ENCODE data around the gene ZNF568. TPM values are rescaled to one million over a fixed set of nuclear protein-coding genes. Genes with fewer than 3 reads are reported as not detected.

ZNF568 gene
- total and polyA plus RNA-seq, 9 of the 15 experiments (the other 6 are each of a cell fraction or from before 2014, with no cell fraction given), result 0.04 to 0.36 (median 0.07) TPM; not detected in 1

DNA sequence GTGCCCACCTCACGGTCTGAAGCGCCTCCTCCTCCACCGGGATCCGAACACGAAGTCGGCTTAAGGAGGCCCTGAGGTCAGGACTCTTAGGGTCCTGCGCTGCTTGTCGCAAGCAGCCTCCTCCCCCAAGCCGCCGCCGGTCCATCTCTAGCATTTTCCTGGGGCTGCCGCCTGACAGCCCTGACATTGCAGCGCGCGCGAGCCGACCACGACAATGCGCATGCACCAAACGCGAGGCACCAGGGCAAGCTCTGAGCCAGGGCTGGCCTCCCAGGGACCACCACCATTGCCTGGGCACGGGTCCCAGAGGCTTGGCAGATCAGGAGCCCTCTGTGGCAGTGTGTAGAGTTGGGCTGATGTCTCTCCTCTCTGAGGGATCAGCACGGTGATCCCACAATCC lies 98.3 kb downstream of the ZNF568 start:
- no peak overlapping the region for H3K4me3 ChIP-seq
- CTCF ChIA-PET (ENCODE audit: low intra/inter-chr PET ratio), result no interaction called here
- no peak for DNase-seq (ENCODE audit: extremely low read depth in 1 of 4, low spot score in 3 of 4)

More for the DNA sequence above, 98.3 kb downstream of the ZNF568 start:
- no peaks in the 10 kb centered on the region for H3K27me3 ChIP-seq (ENCODE audit: control insufficient read depth in 2 of 2, insufficient read depth in 2 of 2, low read length in 2 of 2)
- no peaks in the 10 kb centered on the region for H3K9me1 ChIP-seq (ENCODE audit: control insufficient read depth, insufficient read depth, low read length)
- ATAC-seq (no peak), FAIRE-seq (no peak)
- TF ChIP-seq BDP1 (IDR thresholded peaks at IDR 0.05; ENCODE audit: insufficient read depth, insufficient read length) (no peak), E2F6 (IDR thresholded peaks at IDR 0.05; ENCODE audit: borderline replicate concordance in 1 of 2, extremely low read depth in 1 of 2, insufficient read depth in 1 of 2, insufficient read length in 1 of 2, low read depth in 1 of 2, low read length in 1 of 2, poor library complexity in 1 of 2, severe bottlenecking in 1 of 2) (no peak), ESRRA (IDR thresholded peaks at IDR 0.05; ENCODE audit: borderline replicate concordance, low read depth) (no peak), FOXP4 (CRISPR knock-in tag; IDR thresholded peaks at IDR 0.05; ENCODE audit: borderline replicate concordance) (no peak)
- TF ChIP-seq, protein P1, sequence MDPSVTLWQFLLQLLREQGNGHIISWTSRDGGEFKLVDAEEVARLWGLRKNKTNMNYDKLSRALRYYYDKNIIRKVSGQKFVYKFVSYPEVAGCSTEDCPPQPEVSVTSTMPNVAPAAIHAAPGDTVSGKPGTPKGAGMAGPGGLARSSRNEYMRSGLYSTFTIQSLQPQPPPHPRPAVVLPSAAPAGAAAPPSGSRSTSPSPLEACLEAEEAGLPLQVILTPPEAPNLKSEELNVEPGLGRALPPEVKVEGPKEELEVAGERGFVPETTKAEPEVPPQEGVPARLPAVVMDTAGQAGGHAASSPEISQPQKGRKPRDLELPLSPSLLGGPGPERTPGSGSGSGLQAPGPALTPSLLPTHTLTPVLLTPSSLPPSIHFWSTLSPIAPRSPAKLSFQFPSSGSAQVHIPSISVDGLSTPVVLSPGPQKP (CRISPR knock-in tag; IDR thresholded peaks at IDR 0.05), result no peak
- H3K4me2 ChIP-seq (ENCODE audit: insufficient read depth, low read length), result no peak overlapping the region
- 0 out of 5 replicates have a peak, but pooled peaks cover 0 to 4% of the 10 kb centered on the region in 2 experiments for H3K4me1 ChIP-seq (replicated peaks in 1 of 2; ENCODE audit: control insufficient read depth in 2 of 2, insufficient read depth in 2 of 2, low read length in 2 of 2)
- no peak overlapping the region for H3K9ac ChIP-seq (ENCODE audit: insufficient read depth in 1 of 2, low read depth in 2 of 2, low read length in 2 of 2)
- in situ Hi-C loops (cut with MboI), result no loop called here
- H4K20me1 ChIP-seq (replicated peaks; ENCODE audit: control insufficient read depth, insufficient read depth, low read length), result no peaks in the 10 kb centered on the region
- POLR2A ChIA-PET, result no interaction called here
- H3K79me2 ChIP-seq (ENCODE audit: control insufficient read depth, insufficient read depth, low read length), result no peaks in the 10 kb centered on the region
- no peak overlapping the region for H3K27ac ChIP-seq (ENCODE audit: extremely low read depth, low read depth, low read length)
- 9% methylated on average over 23 of the region's 23 CpGs for WGBS (ENCODE audit: insufficient coverage, low coverage, missing lambda C conversion rate)
- no peaks in the 10 kb centered on the region; the same call in 1 of the 2 replicates for H3K9me3 ChIP-seq (replicated peaks; ENCODE audit: control insufficient read depth, insufficient read depth, low read depth, low read length)
- BruUV-seq (replicated peaks), result no TSS peak
- H3K36me3 ChIP-seq (ENCODE audit: control insufficient read depth, insufficient read depth, low read length), result no peaks in the 10 kb centered on the region
- intact Hi-C loops (cut with micrococcal nuclease), result no loop called here
- H2AFZ ChIP-seq (ENCODE audit: low read depth, low read length), result no peak overlapping the region

Measured in K562 (cell line).